Upper lobe of left lung (tissue), 6 donors: ENCODE results near the gene RCE1. TPM values are rescaled to one million over a fixed set of nuclear protein-coding genes. Genes with fewer than 3 reads are reported as not detected.

Experiments
- ATAC-seq, 2 donors: fragments of 200-7000 bp; cut with Tn5 transposase; one replicate each; pipeline ENCODE4 v1.9.1; 2022; ENCODE audit warnings: mild to moderate bottlenecking in 2 of 2, moderate library complexity in 2 of 2; ENCODE audit not compliant: low FRiP score in 2 of 2
- DNase-seq, 2 donors: peaks; one replicate each; pipeline ENCODE4 v3.0.0-alpha.2; 2019 to 2020
- H3K27ac ChIP-seq, 4 donors: fragments of 200-600 bp; sonication (generic); one replicate each; pipeline ENCODE4 v1.5.1; 2016 to 2019
- H3K27me3 ChIP-seq, 4 donors: fragments of 200-600 bp; sonication (generic); one replicate each; pipeline ENCODE4 v1.5.1; 2017 to 2019
- H3K36me3 ChIP-seq, 4 donors: fragments of 200-600 bp; sonication (generic); one replicate each; pipeline ENCODE4 v1.5.1; 2016 to 2019
- H3K4me1 ChIP-seq, 4 donors: fragments of 200-600 bp; sonication (generic); one replicate each; pipeline ENCODE4 v1.5.1; 2018 to 2019
- H3K4me3 ChIP-seq, 4 donors: fragments of 200-600 bp; sonication (generic); one replicate each; pipeline ENCODE4 v1.5.1; 2017 to 2019; ENCODE audit warnings: mild to moderate bottlenecking in 2 of 4, moderate library complexity in 1 of 4
- H3K9me3 ChIP-seq, 4 donors: fragments of 200-600 bp; sonication (generic); one replicate each; pipeline ENCODE4 v1.5.1; 2018 to 2019
- CTCF ChIP-seq, 6 experiments: fragments of 450-650 bp in 4 of 6; fragments of 200-600 bp in 2 of 6; sonication (generic) in 2 of 6; IDR thresholded peaks; one replicate each; pipeline ENCODE4 v1.5.1; 2016 to 2019; ENCODE audit warnings: antibody characterized with exemption in 6 of 6
- EP300 ChIP-seq, 4 donors: sonication (generic); formaldehyde crosslinking; IDR thresholded peaks; one replicate each; pipeline ENCODE4 v1.5.1; 2017; ENCODE audit warnings: antibody characterized with exemption in 4 of 4, control low read depth in 2 of 4
- POLR2A ChIP-seq, 4 donors: fragments of 450-650 bp; IDR thresholded peaks; one replicate each; pipeline ENCODE4 v1.5.1; 2016 to 2017; ENCODE audit warnings: antibody characterized with exemption in 4 of 4, mild to moderate bottlenecking in 2 of 4
- POLR2AphosphoS5 ChIP-seq, 2 donors: sonication (generic); formaldehyde crosslinking; IDR thresholded peaks; one replicate each; pipeline ENCODE4 v1.5.1; 2017; ENCODE audit warnings: antibody characterized with exemption in 2 of 2
- WGBS, 2 donors: methylation state at CpG; one replicate each; pipeline ENCODE4 v1.1.5; 2017 to 2018; 5-methylcytosine and 5-hydroxymethylcytosine counted together
- total RNA-seq, 6 donors: library from RNA; depleted of rRNA in 4 of 6; stranded (reverse); fragments of >200 nt in 4 of 6; gene quantifications; one replicate each; pipeline versions ENCODE4 v1.1.0 to v1.2.1, GENCODE V29; 2016 to 2021
- donor health status: DM: no; HTN: no; CAD: no; lungs with moderate emphysema.
- donor health status: DM: no; HTN: yes; CAD: no; lungs with severe emphysema.

Gene RCE1
- total RNA-seq, 6 donors from 2014 or later = 7.2 to 28.6 (median 17.5) TPM

GRCh38 chr11:66870616-66871520, 27.6 kb downstream of the RCE1 start:
- TF ChIP-seq POLR2A (IDR thresholded peaks at IDR 0.05) = no peak
- TF ChIP-seq EP300 (IDR thresholded peaks at IDR 0.05) = no peak
- TF ChIP-seq CTCF (IDR thresholded peaks at IDR 0.05) = no peak
- TF ChIP-seq POLR2AphosphoS5 (IDR thresholded peaks at IDR 0.05) = no peak
- Histone ChIP-seq H3K36me3 (peaks cover 0 to 3% (median 0%) of the 10 kb centered on the region in 4 donors), H3K9me3 (no peaks in the 10 kb centered on the region), H3K4me1 (peaks cover 0 to 3% (median 0%) of the 10 kb centered on the region in 4 donors), H3K4me3 (no peak overlapping the region), H3K27ac (no peak overlapping the region), H3K27me3 (no peaks in the 10 kb centered on the region)
- WGBS, 2 donors = 95 to 96% methylated on average over 30 to 39 of the region's 39 CpGs
- DNase-seq (peak in 1 of 2 donors; percentile 60), ATAC-seq (no peak)

- DNase-seq = peak in 1 of 2 donors; percentile 56
- no peak for TF ChIP-seq POLR2A (IDR thresholded peaks at IDR 0.05)
- TF ChIP-seq CTCF (IDR thresholded peaks at IDR 0.05) = no peak
- TF ChIP-seq EP300 (IDR thresholded peaks at IDR 0.05) = no peak
- TF ChIP-seq POLR2AphosphoS5 (IDR thresholded peaks at IDR 0.05) = no peak
- Histone ChIP-seq H3K36me3 (peaks cover 0 to 3% (median 0%) of the 10 kb centered on the region in 4 donors), H3K27ac (no peak overlapping the region), H3K4me3 (no peak overlapping the region), H3K4me1 (peaks cover 0 to 3% (median 0%) of the 10 kb centered on the region in 4 donors), H3K27me3 (no peaks in the 10 kb centered on the region), H3K9me3 (no peaks in the 10 kb centered on the region)
- 95 to 96% methylated on average over 18 of the region's 18 CpGs for WGBS, 2 donors
- no peak for ATAC-seq
Observed at GRCh38 chr11:66871521-66871901, 28.3 kb downstream of the RCE1 start.

GRCh38 chr11:66874232-66874631, 31.0 kb downstream of the RCE1 start:
- TF ChIP-seq POLR2A (IDR thresholded peaks at IDR 0.05) (no peak), EP300 (IDR thresholded peaks at IDR 0.05) (no peak), POLR2AphosphoS5 (IDR thresholded peaks at IDR 0.05) (no peak), CTCF (IDR thresholded peaks at IDR 0.05) (no peak)
- 68 to 86% methylated on average over 6 of the region's 6 CpGs for WGBS, 2 donors
- no peaks in the 10 kb centered on the region for H3K9me3 ChIP-seq
- peaks cover 0 to 3% (median 0%) of the 10 kb centered on the region in 4 donors for H3K36me3 ChIP-seq
- H3K4me3 ChIP-seq = no peak overlapping the region
- H3K27ac ChIP-seq = no peak overlapping the region
- DNase-seq = no peak
- no peaks in the 10 kb centered on the region for H3K27me3 ChIP-seq
- H3K4me1 ChIP-seq = peaks cover 0 to 6% (median 0%) of the 10 kb centered on the region in 4 donors
- no peak for ATAC-seq

- no peaks in the 10 kb centered on the region for H3K9me3 ChIP-seq
- WGBS, 2 donors = 84 to 93% methylated on average over 10 to 13 of the region's 13 CpGs
- no peak for ATAC-seq
- no peaks in the 10 kb centered on the region for H3K36me3 ChIP-seq
- no peak overlapping the region for H3K27ac ChIP-seq
- H3K4me1 ChIP-seq = peaks cover 0 to 9% (median 2%) of the 10 kb centered on the region in 4 donors
- H3K4me3 ChIP-seq = no peak overlapping the region
- H3K27me3 ChIP-seq = no peaks in the 10 kb centered on the region
- no peak for DNase-seq
- TF ChIP-seq CTCF (IDR thresholded peaks at IDR 0.05) (no peak), POLR2A (IDR thresholded peaks at IDR 0.05) (no peak), EP300 (IDR thresholded peaks at IDR 0.05) (no peak), POLR2AphosphoS5 (IDR thresholded peaks at IDR 0.05) (no peak)
Observed at GRCh38 chr11:66875378-66875777, 32.1 kb downstream of the RCE1 start.
